Fibroblast of gingiva (primary cell): ENCODE data around the gene FFAR4.

ENCODE experiments used
- DNase-seq: peaks from one replicate; pipeline ENCODE4 v3.0.0-alpha.2; 2011; ENCODE audit warnings: low read depth

The FFAR4 gene

DNA sequence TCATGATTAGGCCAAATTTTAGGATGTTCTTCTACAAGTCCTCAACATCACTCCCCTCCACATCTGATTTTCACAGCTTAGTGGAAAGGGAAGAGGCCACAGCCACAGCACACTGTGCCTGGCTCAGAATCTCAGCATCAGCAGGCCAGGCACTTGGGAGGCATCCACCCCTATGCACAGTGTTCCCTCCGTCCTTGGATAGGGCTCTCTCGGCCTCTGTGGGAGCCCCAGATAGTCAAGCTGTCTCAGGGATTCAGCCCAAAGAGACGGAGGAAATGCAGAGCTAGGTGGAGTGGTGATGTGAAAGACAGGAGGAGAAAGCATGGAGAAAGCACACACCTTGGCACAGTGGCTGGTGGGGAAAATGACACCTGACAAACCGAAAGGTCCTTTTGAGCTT, 33.3 kb downstream of the FFAR4 start:
- no peak for DNase-seq

DNA sequence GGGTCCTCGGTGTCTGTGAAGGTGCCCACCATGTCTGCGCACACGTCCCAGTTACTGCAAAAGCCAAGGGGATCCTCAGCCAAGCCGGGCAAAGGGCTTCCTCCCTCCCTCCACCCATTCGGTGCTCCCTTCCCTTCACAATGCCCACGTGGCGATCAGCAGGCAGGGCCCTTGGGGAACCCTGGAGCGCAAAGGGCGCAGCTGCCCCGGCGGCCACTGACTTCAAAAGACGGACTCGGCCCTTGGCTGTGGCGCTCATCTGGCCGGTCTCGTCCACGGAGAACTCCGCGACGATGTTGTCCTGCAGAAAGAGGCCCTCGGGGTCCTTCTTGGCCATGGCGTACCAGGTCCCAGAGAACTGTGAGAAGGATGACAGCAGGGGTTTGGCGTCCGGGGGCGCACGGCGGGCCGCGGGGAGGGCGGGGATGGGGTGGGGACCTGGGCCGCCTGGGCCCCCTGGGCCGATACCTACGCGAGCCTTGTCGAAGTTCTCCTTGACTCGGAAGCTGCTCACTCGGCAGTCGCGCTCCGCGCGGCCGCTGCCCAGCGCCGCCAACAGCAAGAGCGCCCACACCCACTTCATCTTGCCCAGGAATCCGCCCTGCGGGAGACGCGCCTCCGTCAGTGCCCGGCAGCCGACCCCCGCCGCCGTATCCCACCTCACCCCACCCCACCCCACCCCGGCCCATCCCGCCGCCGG, 34.1 kb downstream of the FFAR4 start:
- peak; percentile 39 for DNase-seq

DNA sequence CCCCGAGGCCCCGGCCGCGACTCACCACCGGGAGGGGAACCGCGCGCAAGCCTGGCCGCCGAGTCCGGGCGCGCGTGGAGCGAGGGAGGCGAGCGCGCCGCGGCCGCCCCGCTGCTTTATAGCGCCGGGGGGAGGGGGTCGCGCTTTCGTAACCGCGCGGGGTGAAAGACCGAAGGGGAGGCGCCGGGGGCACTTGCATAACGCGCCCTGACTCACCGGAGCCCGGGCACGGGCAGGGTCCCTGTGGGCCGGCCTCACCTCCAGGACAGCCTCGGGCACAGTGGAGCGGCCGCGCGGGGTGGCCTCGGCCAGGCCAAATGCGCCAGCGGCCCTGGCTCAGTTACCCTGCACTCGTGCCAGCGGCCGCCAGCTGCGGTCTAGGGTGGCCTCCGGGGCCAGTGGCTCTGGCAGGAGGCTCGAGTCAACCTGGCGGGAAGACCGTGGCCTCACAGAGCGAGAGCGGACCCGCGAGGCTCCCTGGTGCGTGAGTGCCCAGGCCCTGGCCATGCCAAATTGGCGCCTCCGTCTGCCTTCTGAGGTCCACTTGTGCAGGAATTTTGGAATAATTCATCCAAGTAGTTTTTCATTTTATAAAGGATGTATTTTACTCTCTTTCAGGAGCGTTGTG, 34.8 kb downstream of the FFAR4 start, which contains the start of gene RBP4:
TSS of gene RBP4 (minus strand) at position 90 of the 628 bp plus-strand sequence. CDS start 207 bp downstream, outside the sequence.
- DNase-seq = peak; percentile 20

DNA sequence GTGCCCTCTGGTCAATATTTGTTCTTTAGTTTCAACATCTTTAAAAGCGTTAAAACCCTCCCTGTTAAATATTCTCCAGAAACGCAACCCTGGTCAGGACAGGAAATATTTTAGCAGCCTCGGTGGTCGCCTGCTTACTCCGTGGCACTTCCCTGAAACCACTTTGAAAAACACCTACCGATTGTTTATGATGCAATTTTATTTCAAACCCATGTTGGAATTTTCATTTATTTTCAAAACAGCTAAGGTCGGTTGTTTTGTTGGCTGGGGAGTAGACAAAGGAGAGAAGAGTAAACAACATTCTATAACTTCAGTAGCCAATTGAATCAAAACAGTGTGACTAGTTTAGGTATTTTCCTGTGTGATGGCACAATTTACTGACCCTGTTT, 35.3 kb downstream of the FFAR4 start:
- DNase-seq = no peak

DNA sequence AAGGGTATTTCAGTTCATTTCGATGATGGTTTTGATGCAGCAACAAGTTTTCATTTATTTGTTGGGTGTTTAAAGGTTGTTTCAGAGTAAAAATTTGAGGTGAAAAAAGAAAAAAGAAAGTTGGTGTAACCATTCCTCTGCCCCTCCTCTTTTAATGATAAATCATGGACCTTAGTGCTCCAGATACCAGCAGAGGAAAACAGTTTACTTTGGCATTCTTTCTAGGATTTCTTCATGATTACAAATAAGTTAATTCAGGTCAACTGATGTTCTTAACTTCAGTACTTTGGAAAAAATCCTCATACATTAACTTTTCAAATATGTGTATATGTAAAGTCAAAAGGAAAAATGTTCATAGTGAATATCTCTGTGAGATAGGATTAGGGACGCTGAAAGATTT, 36.6 kb downstream of the FFAR4 start:
- DNase-seq = no peak

DNA sequence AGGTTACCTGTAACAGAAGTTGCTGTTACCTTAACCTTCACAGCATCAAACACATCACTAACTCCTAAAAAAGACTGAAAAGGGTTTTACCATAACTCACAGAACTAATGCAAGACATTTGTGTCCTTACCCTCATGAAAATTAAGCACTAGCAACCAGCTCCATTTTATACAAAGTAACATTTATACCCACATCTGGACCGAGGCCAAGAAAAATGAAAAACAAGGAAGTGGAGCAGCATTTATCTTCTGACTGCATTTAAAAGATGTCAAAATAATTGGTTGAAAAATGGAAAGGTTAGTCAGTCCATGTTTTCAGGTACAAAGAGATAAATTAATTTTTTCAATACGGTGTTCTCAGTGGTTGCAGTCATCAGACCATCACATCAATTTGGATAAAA, 37.7 kb downstream of the FFAR4 start:
- DNase-seq = no peak

DNA sequence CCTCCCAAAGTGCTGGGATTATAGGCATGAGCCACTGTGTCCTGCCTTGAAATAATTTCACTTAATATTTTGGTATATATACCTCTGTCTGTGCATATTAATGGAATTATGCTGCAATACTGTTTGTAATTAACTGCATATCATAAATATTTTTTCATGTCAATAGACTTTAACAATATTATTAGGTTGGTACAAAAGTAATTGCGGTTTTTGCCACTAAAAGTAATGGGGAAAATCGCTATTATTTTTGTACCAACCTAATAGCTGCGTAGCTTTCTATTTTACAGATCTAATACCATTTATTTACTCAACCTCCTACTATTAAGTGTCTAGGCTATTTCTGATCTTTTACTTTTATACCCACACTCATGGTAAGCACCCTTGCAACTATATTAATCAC, 42.0 kb downstream of the FFAR4 start:
- no peak for DNase-seq

DNA sequence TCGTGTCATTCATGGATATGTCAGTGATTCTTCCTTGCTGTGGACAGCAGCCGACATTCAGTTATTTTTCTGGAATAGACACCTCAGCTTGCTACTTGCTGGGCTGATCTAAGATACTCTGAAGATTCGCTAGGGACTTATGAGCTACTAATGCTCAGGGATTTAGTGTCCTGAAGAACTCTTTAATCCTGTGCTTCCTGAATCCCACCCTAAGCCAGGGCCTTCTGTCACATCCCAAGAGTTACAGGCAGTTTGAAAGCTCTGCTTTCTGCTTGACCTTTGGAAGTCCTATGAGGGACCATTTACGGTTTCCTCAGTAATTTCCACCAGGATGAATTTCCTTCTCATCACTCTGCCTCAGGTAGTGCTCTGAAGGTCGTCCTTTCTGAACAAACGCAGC, 45.8 kb downstream of the FFAR4 start, which contains the start of gene PDE6C:
TSS of gene PDE6C (plus strand) at position 227 of the 400 bp plus-strand sequence. CDS start 189 bp downstream, outside the sequence.
- DNase-seq = no peak

DNA sequence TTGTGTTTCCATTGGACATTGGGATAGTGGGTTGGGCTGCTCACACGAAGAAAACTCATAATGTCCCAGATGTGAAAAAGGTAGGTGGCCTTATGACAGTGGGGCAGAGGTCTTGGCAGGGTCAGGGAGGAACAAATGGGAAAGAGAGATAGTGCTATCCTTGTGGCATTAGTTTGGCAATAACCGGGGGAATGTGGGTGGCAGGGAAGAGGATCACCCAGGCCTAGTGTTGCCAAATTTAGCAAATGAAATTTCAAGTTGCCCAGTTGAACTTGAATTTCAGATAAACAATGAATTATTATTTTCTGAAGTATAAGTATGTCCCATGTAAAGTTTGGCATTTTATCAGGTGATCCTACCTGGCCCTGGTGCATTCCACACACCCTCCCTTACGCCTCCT, 46.7 kb downstream of the FFAR4 start:
- DNase-seq = no peak

DNA sequence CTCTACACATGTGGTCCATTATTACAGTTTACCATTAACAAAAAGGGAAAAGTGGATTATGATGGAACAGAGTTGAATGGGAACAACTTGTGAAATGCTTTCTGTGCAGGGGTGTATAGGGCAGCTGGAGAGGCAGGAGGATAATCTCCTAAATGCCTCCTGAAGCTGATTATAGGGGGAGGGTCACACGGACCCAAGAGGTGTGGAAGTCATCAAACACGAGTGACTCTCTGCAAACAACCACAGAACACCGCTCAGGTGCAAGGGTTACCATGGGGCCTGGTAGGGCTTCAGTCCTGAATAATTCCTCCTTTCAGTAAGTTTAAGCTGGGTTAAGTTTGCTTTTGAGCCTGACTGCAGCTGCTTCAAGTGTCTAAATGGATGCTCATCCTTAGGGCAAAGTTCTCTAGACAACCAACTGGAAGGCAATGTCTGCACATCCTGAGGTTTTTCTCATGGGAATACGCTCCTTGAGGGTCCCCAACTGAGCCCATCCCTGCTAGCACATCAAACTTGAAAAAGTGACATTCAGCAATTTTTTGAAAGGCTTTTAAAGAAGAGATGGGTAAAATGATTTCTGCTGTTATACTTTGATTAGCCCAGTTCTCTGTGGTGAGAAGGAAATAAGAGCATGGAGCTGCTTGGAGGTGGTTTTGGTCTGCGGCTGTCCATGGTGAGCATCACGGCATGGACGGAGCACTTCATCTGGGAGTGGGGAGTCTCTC, 47.8 kb downstream of the FFAR4 start:
- no peak for DNase-seq

DNA sequence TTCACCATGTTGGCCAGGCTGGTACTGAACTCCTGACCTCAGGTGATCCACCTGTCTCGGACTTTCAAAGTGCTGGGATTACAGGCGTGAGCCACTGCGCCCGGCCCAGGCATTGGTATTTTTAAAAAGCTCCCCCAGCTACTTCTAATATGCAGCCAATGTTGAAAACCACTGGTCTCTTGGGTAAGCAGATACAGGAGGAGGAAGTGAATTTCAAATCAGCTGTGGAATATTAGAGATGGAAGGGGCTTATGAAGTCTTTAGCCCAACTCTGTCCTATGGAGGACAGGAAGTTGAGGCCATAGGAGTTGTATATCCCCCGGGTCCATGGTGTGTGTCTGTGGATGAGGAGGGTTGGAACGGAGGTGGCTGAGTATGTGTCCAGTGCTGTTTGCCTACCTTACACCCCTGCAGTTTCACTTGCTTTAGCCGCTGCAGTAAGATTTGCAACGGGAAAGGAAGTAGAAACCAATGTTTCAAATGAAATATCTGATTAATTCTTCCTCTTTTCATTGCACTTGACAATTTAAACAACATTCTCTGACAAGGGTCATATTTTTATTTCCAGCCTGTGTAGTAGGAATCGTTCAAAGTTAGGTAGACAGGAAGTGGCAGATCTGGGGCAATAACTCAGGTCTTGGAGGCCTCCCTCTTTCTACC, 49.2 kb downstream of the FFAR4 start:
- DNase-seq = no peak

DNA sequence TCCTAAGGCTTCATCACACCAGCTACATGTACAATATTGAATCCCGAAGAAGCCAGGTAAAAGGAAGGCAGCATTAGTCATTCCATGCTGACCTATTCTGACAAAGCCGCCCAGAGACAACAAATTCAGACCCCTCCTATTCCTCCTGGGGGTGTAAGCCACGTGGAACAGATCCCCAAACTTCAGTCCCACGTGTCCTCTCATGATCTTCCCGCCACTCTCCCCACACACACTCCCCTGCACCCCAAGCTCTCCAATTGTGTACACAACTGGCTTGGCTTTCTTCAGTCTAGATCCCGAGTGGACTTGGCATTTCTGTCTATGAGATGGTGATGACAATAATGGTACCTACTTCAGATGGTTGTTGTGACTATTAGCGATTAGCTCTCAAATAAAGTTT, 54.5 kb downstream of the FFAR4 start:
- no peak for DNase-seq

DNA sequence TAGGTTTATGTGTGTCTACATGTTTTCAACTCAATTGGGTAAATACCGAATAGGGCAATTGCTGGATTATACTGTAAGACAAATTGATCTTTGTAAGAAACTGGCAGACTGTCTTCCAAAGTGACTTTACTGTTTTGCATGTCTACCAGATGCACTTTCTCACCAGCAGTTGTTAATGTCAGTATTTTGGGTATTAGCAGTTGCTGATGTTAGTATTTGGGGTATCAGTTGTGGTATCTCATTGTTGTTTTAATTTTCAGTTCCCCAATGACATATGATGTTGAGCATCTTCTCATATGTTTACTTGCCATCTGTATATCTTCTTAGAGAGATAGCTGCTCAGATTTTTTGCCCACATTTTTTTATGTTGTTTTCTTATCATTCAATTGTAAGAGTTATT, 56.5 kb downstream of the FFAR4 start:
- DNase-seq = no peak

DNA sequence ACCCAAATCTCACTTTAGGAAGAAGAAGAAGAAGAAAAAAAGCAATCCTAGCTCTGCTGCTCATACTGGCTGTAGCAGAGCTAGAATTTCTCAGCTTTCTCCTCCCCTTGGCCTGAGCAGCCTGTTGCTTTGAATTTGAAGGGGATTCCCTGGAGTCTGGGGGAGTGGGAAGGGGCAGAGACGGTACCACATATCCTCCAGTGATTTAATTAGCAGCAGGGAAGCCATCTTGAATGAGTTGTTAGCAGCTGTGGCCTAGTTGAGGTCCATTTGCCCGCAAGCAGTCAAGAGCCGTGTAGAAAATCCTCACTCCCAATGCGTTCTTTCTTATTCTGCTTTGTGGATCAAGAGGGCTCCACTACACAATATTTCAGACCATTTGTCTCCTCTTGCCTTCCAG, 62.4 kb downstream of the FFAR4 start:
- no peak for DNase-seq

DNA sequence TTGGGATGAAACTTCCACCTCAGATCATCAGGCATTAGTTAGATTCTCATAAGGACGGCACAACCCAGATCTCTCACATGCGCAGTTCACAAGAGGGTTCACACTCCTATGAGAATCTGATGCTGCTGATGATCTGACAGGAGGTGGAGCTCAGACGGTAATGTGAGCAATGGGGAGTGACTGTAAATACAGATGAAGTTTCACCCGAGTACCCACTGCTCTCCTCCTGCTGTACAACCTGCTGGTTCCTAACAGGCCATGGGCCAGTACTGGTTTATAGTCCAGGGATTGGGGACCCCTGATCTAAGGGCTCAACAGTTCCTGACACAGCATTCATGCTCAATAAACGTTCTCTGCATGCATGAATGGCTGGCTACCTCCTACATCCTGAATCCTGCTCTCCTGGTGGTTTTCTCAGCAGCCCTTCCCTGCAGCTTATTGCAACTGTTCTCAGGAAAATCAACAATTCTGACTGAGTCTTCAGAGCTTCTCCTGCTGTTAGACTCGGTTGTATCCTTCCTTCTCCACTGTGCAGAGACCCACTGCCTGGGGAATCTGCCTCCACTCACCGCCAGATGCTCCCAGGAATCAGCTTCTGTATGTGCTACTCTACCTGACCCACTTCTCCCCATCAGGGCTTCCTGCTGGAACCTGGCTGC, 63.3 kb downstream of the FFAR4 start:
- no peak for DNase-seq

DNA sequence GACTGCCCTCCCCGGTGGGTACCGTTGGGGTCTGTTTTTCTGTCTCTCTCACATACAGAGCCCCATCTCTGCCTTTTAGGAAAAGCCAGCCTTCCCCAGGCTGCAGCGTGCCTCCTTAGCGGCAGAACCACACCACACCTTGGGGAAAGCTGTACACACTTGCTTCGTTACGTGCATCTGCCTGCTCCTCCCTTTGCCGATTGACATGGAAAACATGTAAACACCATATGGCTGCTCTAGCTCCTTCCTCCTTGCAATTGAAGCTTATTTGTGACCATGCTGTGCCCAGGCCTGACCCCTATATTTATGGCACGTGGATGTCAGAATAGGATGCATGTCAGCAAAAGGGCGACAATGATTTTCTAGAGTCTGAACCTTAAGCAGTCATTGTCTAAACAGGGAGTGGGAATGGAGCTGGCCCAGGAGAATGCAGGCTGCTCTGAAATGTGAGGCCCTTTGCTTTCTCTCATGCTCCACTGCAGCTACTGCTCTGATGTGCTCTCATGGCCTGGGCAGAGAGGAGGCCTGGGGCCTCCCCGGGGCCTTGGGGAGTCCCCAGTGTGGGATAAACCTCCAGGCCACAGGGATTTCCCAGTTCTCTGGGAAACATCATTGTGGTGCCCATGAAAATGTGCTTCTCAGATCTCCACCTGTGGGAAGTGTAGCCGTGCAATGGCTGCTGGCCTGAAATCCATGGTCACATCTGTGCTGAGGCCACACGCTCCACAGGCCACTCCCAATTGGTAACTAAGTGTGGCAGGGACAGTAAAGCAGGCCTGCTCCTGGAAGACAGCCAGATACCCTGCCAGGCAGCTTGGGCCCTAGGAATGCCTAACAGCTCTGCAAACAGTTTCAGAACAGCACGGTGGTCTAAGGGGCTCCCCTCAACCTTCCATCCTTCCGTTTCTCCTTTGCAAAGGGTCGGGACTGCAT, 64.4 kb downstream of the FFAR4 start:
- DNase-seq = no peak
